Neuronal stem cell (in vitro differentiated cells): ENCODE data around the gene KIAA1328.

Experiments
- DNase-seq: peaks from one replicate; pipeline ENCODE4 v3.0.0-alpha.2; 2013; ENCODE audit warnings: low spot score
- H2AFZ ChIP-seq: one replicate; pipeline ENCODE4 v1.6.1; 2013; ENCODE audit warnings: mild to moderate bottlenecking, low read length, inconsistent platforms
- H2AK5ac ChIP-seq: 2 replicates; pipeline ENCODE4 v1.6.1; 2013; ENCODE audit warnings: low read depth, mild to moderate bottlenecking, inconsistent platforms, low read length, moderate library complexity, mixed read lengths
- H2BK120ac ChIP-seq: 2 replicates; pipeline ENCODE4 v1.6.1; 2013; ENCODE audit warnings: low read depth, mild to moderate bottlenecking, inconsistent platforms, low read length, moderate library complexity, mixed read lengths
- H2BK12ac ChIP-seq: one replicate; pipeline ENCODE4 v1.6.1; 2013; ENCODE audit warnings: low read length, inconsistent platforms
- H2BK15ac ChIP-seq: 2 replicates; pipeline ENCODE4 v1.6.1; 2013; ENCODE audit warnings: mild to moderate bottlenecking, low read length, inconsistent platforms, mixed read lengths
- H2BK5ac ChIP-seq: one replicate; pipeline ENCODE4 v1.6.1; 2013; ENCODE audit warnings: inconsistent platforms, mild to moderate bottlenecking, low read length, moderate library complexity
- H3K14ac ChIP-seq: one replicate; pipeline ENCODE4 v1.6.1; 2013; ENCODE audit warnings: low read length, inconsistent platforms
- H3K18ac ChIP-seq: 2 replicates; pipeline ENCODE4 v1.6.1; 2013; ENCODE audit warnings: low read length, inconsistent platforms
- H3K23ac ChIP-seq: 2 replicates; pipeline ENCODE4 v1.6.1; 2013; ENCODE audit warnings: low read depth, mild to moderate bottlenecking, mixed read lengths, low read length, inconsistent platforms; ENCODE audit not compliant: poor library complexity
- H3K27ac ChIP-seq: replicated peaks from 3 replicates; pipeline ENCODE4 v1.5.1; 2013; ENCODE audit warnings: low read length, inconsistent platforms
- H3K27me3 ChIP-seq, 3 experiments: 2 replicates each; pipeline ENCODE4 v1.6.1; 2013; ENCODE audit warnings: low read length in 3 of 3, mild to moderate bottlenecking in 2 of 3, inconsistent platforms in 1 of 3, low read depth in 1 of 3, mixed read lengths in 1 of 3, moderate library complexity in 1 of 3; ENCODE audit not compliant: control insufficient read depth in 3 of 3, insufficient read depth in 3 of 3
- H3K36me3 ChIP-seq, 2 donors: replicated peaks in 1 of 2; 2 replicates each; pipeline ENCODE4 v1.6.1; 2013; ENCODE audit warnings: low read length in 2 of 2; ENCODE audit not compliant: control insufficient read depth in 2 of 2, insufficient read depth in 2 of 2
- H3K4ac ChIP-seq: 2 replicates; pipeline ENCODE4 v1.6.1; 2013; ENCODE audit warnings: inconsistent platforms, mild to moderate bottlenecking, low read length, moderate library complexity
- H3K4me1 ChIP-seq, 2 donors: 1 replicate in 1 of 2; 2 replicates in 1 of 2; pipeline ENCODE4 v1.6.1; 2013; ENCODE audit warnings: low read length in 2 of 2, low read depth in 1 of 2; ENCODE audit not compliant: control insufficient read depth in 2 of 2, insufficient read depth in 1 of 2
- H3K4me2 ChIP-seq: one replicate; pipeline ENCODE4 v1.6.1; 2013; ENCODE audit warnings: mild to moderate bottlenecking, low read length, inconsistent platforms; ENCODE audit not compliant: insufficient read depth, poor library complexity, severe bottlenecking
- H3K4me3 ChIP-seq, 2 donors: 2 replicates each; pipeline ENCODE4 v1.5.1; 2013; ENCODE audit warnings: low read length in 2 of 2, mild to moderate bottlenecking in 2 of 2, inconsistent platforms in 1 of 2, moderate library complexity in 1 of 2
- H3K79me1 ChIP-seq: one replicate; pipeline ENCODE4 v1.6.1; 2013; ENCODE audit warnings: low read depth, mild to moderate bottlenecking, inconsistent platforms, low read length, moderate library complexity
- H3K9ac ChIP-seq: one replicate; pipeline ENCODE4 v1.6.1; 2013; ENCODE audit warnings: mild to moderate bottlenecking, low read depth, low read length, inconsistent platforms; ENCODE audit not compliant: poor library complexity
- H3K9me3 ChIP-seq, 2 donors: replicated peaks in 1 of 2; 2 replicates each; pipeline versions ENCODE3 to v1.6.1; 2013; ENCODE audit warnings: low read length in 2 of 2, mild to moderate bottlenecking in 2 of 2, inconsistent platforms in 1 of 2, low read depth in 1 of 2, mixed read lengths in 1 of 2, moderate library complexity in 1 of 2; ENCODE audit not compliant: control insufficient read depth in 2 of 2, insufficient read depth in 1 of 2
- H4K8ac ChIP-seq: one replicate; pipeline ENCODE4 v1.6.1; 2013; ENCODE audit warnings: low read depth, mild to moderate bottlenecking, inconsistent platforms, low read length, moderate library complexity
- H4K91ac ChIP-seq: one replicate; pipeline ENCODE4 v1.6.1; 2013; ENCODE audit warnings: low read length, low read depth, mild to moderate bottlenecking, inconsistent platforms; ENCODE audit not compliant: poor library complexity
- WGBS, 2 donors: extraction: QIAGEN DNeasy Blood & Tissue Kit; methylation state at CpG; one replicate each; pipeline ENCODE4 v1.1.7; 2013; ENCODE audit warnings: missing lambda C conversion rate in 2 of 2, mixed read lengths in 1 of 2; ENCODE audit not compliant: insufficient read length in 2 of 2, insufficient replicate concordance in 1 of 2; ENCODE audit errors: extremely low coverage in 2 of 2; 5-methylcytosine and 5-hydroxymethylcytosine counted together

Gene KIAA1328

GRCh38 chr18:37246779-37247340 is 417.9 kb downstream of the KIAA1328 start:
- Histone ChIP-seq H3K27me3 (peaks cover 0 to 53% (median 0%) of the 10 kb centered on the region in 3 experiments), H2BK12ac (no peak overlapping the region), H2BK15ac (no peak overlapping the region), H3K14ac (no peak overlapping the region), H4K8ac (no peak overlapping the region), H3K9ac (no peak overlapping the region), H3K79me1 (no peaks in the 10 kb centered on the region), H2AK5ac (no peak overlapping the region), H3K4ac (no peak overlapping the region), H3K9me3 (no peaks in the 10 kb centered on the region), H2BK120ac (no peak overlapping the region), H3K4me2 (no peak overlapping the region), H3K27ac (no peak overlapping the region), H3K36me3 (no peaks in the 10 kb centered on the region), H4K91ac (no peak overlapping the region), H3K23ac (no peak overlapping the region), H3K18ac (no peak overlapping the region), H2BK5ac (no peak overlapping the region), H3K4me3 (no peak overlapping the region), H2AFZ (no peak overlapping the region), H3K4me1 (no peaks in the 10 kb centered on the region)
- no CpG with 5 or more reads among the region's 13 CpGs for WGBS, 2 donors
- DNase-seq: no peak

GRCh38 chr18:37247497-37248161 is 418.7 kb downstream of the KIAA1328 start:
- Histone ChIP-seq H2AFZ (no peak overlapping the region), H3K14ac (no peak overlapping the region), H3K36me3 (no peaks in the 10 kb centered on the region), H2BK5ac (no peak overlapping the region), H2BK15ac (no peak overlapping the region), H3K23ac (no peak overlapping the region), H4K91ac (no peak overlapping the region), H3K4me3 (no peak overlapping the region), H4K8ac (no peak overlapping the region), H3K27ac (no peak overlapping the region), H3K9me3 (no peaks in the 10 kb centered on the region), H3K27me3 (peaks cover 0 to 53% (median 0%) of the 10 kb centered on the region in 3 experiments), H3K9ac (no peak overlapping the region), H3K4me2 (no peak overlapping the region), H3K4me1 (no peaks in the 10 kb centered on the region), H2BK12ac (no peak overlapping the region), H2BK120ac (no peak overlapping the region), H3K79me1 (no peaks in the 10 kb centered on the region), H2AK5ac (no peak overlapping the region), H3K4ac (no peak overlapping the region), H3K18ac (no peak overlapping the region)
- no CpG with 5 or more reads among the region's 10 CpGs for WGBS, 2 donors
- no peak for DNase-seq

GRCh38 chr18:37248281-37248680 is 419.4 kb downstream of the KIAA1328 start:
- Histone ChIP-seq H2BK120ac (no peak overlapping the region), H3K27ac (no peak overlapping the region)
- DNase-seq: no peak

GRCh38 chr18:37249171-37249886 is 420.4 kb downstream of the KIAA1328 start:
- Histone ChIP-seq H3K9ac (no peak overlapping the region), H2BK120ac (no peak overlapping the region), H2BK12ac (no peak overlapping the region), H3K36me3 (no peaks in the 10 kb centered on the region), H2BK15ac (no peak overlapping the region), H4K8ac (no peak overlapping the region), H3K4me1 (peaks cover 0 to 5% of the 10 kb centered on the region in 2 donors), H2AFZ (no peak overlapping the region), H3K79me1 (no peaks in the 10 kb centered on the region), H3K4me2 (no peak overlapping the region), H3K9me3 (no peaks in the 10 kb centered on the region), H3K14ac (no peak overlapping the region), H3K4me3 (no peak overlapping the region), H2BK5ac (no peak overlapping the region), H3K18ac (no peak overlapping the region), H3K27me3 (peaks cover 0 to 50% (median 7%) of the 10 kb centered on the region in 3 experiments), H3K4ac (no peak overlapping the region), H3K23ac (no peak overlapping the region), H2AK5ac (no peak overlapping the region), H4K91ac (no peak overlapping the region), H3K27ac (no peak overlapping the region)
- DNase-seq: no peak
- WGBS, 2 donors: no CpG with 5 or more reads among the region's 11 CpGs

More at GRCh38 chr18:37248281-37248680, 419.4 kb downstream of the KIAA1328 start:
- Histone ChIP-seq H4K8ac (no peak overlapping the region), H2AK5ac (no peak overlapping the region), H3K9ac (no peak overlapping the region), H2BK12ac (no peak overlapping the region), H2AFZ (no peak overlapping the region), H3K4me2 (no peak overlapping the region), H3K79me1 (no peaks in the 10 kb centered on the region), H2BK5ac (no peak overlapping the region), H3K4me1 (peaks cover 0 to 5% of the 10 kb centered on the region in 2 donors), H2BK15ac (no peak overlapping the region), H3K23ac (no peak overlapping the region), H3K14ac (no peak overlapping the region), H3K27me3 (peaks cover 0 to 54% (median 6%) of the 10 kb centered on the region in 3 experiments), H3K36me3 (no peaks in the 10 kb centered on the region), H3K9me3 (no peaks in the 10 kb centered on the region), H4K91ac (no peak overlapping the region), H3K4ac (no peak overlapping the region), H3K18ac (no peak overlapping the region), H3K4me3 (no peak overlapping the region)
- WGBS, 2 donors: no CpG with 5 or more reads among the region's 5 CpGs
